Ishikawa (cell line): ENCODE measurements around the gene C15orf39.

Experiments used
- CEBPB ChIP-seq: IDR thresholded peaks from 2 replicates; pipeline ENCODE4 v1.6.1; 2012
- EP300 ChIP-seq: IDR thresholded peaks from 2 replicates; pipeline ENCODE4 v1.6.1; 2012; ENCODE audit warnings: borderline replicate concordance
- TAF1 ChIP-seq: IDR thresholded peaks from 2 replicates; pipeline ENCODE4 v1.6.1; 2012; ENCODE audit warnings: low read depth, mild to moderate bottlenecking
- TF ChIP-seq, protein P1 (sequence below): IDR thresholded peaks from 2 replicates; pipeline ENCODE4 v1.6.1; 2012
- TF ChIP-seq, protein P2 (sequence below): IDR thresholded peaks from 2 replicates; pipeline ENCODE4 v1.6.1; 2012; ENCODE audit warnings: low read depth, mild to moderate bottlenecking

GRCh38 chr15:75208501-75209288 lies 7.0 kb downstream of the C15orf39 start:
- TF ChIP-seq, protein P1, sequence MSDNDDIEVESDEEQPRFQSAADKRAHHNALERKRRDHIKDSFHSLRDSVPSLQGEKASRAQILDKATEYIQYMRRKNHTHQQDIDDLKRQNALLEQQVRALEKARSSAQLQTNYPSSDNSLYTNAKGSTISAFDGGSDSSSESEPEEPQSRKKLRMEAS: no peak
- TF ChIP-seq, protein P2, sequence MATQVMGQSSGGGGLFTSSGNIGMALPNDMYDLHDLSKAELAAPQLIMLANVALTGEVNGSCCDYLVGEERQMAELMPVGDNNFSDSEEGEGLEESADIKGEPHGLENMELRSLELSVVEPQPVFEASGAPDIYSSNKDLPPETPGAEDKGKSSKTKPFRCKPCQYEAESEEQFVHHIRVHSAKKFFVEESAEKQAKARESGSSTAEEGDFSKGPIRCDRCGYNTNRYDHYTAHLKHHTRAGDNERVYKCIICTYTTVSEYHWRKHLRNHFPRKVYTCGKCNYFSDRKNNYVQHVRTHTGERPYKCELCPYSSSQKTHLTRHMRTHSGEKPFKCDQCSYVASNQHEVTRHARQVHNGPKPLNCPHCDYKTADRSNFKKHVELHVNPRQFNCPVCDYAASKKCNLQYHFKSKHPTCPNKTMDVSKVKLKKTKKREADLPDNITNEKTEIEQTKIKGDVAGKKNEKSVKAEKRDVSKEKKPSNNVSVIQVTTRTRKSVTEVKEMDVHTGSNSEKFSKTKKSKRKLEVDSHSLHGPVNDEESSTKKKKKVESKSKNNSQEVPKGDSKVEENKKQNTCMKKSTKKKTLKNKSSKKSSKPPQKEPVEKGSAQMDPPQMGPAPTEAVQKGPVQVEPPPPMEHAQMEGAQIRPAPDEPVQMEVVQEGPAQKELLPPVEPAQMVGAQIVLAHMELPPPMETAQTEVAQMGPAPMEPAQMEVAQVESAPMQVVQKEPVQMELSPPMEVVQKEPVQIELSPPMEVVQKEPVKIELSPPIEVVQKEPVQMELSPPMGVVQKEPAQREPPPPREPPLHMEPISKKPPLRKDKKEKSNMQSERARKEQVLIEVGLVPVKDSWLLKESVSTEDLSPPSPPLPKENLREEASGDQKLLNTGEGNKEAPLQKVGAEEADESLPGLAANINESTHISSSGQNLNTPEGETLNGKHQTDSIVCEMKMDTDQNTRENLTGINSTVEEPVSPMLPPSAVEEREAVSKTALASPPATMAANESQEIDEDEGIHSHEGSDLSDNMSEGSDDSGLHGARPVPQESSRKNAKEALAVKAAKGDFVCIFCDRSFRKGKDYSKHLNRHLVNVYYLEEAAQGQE: no peak
- no peak for TF ChIP-seq CEBPB
- TF ChIP-seq EP300: no peak
- no peak for TF ChIP-seq TAF1
